Ovary (tissue), 9 donors: ENCODE results near the gene AKAP9. TPM values are rescaled to one million over a fixed set of nuclear protein-coding genes. Genes with fewer than 3 reads are reported as not detected.

Experiments used
- DNase-seq, 5 donors: peaks; one replicate each; pipeline ENCODE4 v3.0.0-alpha.2; 2019 to 2020
- H3K27ac ChIP-seq, 2 donors: fragments of 200-600 bp; one replicate each; pipeline versions ENCODE4 v1.5.1 to v1.8.0; 2019 to 2022
- H3K27me3 ChIP-seq: fragments of 200-600 bp; one replicate; pipeline ENCODE4 v1.8.0; 2022
- H3K36me3 ChIP-seq: fragments of 200-600 bp; sonication (generic); one replicate; pipeline ENCODE4 v1.5.1; 2019
- H3K4me1 ChIP-seq: one replicate; pipeline ENCODE4 v1.8.1; 2013; ENCODE audit warnings: mild to moderate bottlenecking, moderate library complexity; ENCODE audit not compliant: insufficient read depth
- H3K4me3 ChIP-seq: fragments of 200-600 bp; sonication (generic); one replicate; pipeline ENCODE4 v1.5.1; 2017
- H3K9me3 ChIP-seq, 2 donors: fragments of 200-600 bp in 1 of 2; sonication (generic) in 1 of 2; one replicate each; pipeline versions ENCODE4 v1.5.1 to v1.8.1; 2013 to 2019; ENCODE audit warnings: mild to moderate bottlenecking in 1 of 2, moderate library complexity in 1 of 2
- EP300 ChIP-seq: sonication (generic); formaldehyde crosslinking; IDR thresholded peaks from one replicate; pipeline ENCODE4 v1.6.1; 2017; ENCODE audit warnings: antibody characterized with exemption
- POLR2A ChIP-seq: fragments of 450-650 bp; IDR thresholded peaks from one replicate; pipeline ENCODE4 v1.6.1; 2017; ENCODE audit warnings: antibody characterized with exemption, mild to moderate bottlenecking, moderate library complexity
- whole genome bisulfite sequencing, 3 donors: extraction: QIAGEN DNeasy Blood & Tissue Kit in 1 of 3; methylation state at CpG; one replicate each; pipeline versions ENCODE4 v1.1.5 to v1.1.7; 2013 to 2017; 5-methylcytosine and 5-hydroxymethylcytosine counted together
- intact Hi-C, 4 donors: fragments of 100-400 bp; cut with DNase I; formaldehyde crosslinking; loops; one replicate each; pipeline versions ENCODE4 v1.11.0 to v1.15.1; 2022 to 2023
- polyA plus RNA-seq, 2 donors: library from polyadenylated mRNA; stranded (reverse); fragments of 200-250 nt in 1 of 2; fragments of 350-450 nt in 1 of 2; fragmentation: Illumina TruSeq in 1 of 2; extraction: RNeasy Lipid Tissue Mini Kit (QIAGEN cat#74804) in 1 of 2; gene quantifications; one replicate each; pipeline ENCODE4 v1.2.3, GENCODE V29; 2013 to 2014
- total RNA-seq, 7 donors: library from RNA; depleted of rRNA in 2 of 7; stranded (reverse); fragments of >200 nt in 2 of 7; fragmentation: NEBNext Ultra II Directional in 3 of 7; extraction: Animal tissue kit (Norgen Biotek cat#: 25700) in 3 of 7; gene quantifications; one replicate each; pipeline versions ENCODE4 v1.1.0 to v1.2.4, GENCODE V29; 2016 to 2023
- TF ChIP-seq, protein P1 (sequence below), 3 donors: fragments of 450-650 bp in 2 of 3; fragments of 200-600 bp in 1 of 3; IDR thresholded peaks; one replicate each; pipeline versions ENCODE4 v1.5.1 to v1.8.0; 2016 to 2022; ENCODE audit warnings: antibody characterized with exemption in 3 of 3, mild to moderate bottlenecking in 1 of 3
- donor health status: DM: no; HTN: no; CAD: no; lungs with moderate emphysema.
- donor health status: DM: no; HTN: no; CAD: no.
- donor health status: Bipolar disorder and iron deficiency.
- donor health status: DM: yes; HTN: yes; CAD: no.
- donor health status: DM: no; HTN: no; CAD: no.
- donor health status: DM: yes; HTN: yes; CAD: no.

Gene AKAP9
- total and polyA plus RNA-seq, 9 donors = 22.1 to 92.8 (median 57.7) TPM

DNA sequence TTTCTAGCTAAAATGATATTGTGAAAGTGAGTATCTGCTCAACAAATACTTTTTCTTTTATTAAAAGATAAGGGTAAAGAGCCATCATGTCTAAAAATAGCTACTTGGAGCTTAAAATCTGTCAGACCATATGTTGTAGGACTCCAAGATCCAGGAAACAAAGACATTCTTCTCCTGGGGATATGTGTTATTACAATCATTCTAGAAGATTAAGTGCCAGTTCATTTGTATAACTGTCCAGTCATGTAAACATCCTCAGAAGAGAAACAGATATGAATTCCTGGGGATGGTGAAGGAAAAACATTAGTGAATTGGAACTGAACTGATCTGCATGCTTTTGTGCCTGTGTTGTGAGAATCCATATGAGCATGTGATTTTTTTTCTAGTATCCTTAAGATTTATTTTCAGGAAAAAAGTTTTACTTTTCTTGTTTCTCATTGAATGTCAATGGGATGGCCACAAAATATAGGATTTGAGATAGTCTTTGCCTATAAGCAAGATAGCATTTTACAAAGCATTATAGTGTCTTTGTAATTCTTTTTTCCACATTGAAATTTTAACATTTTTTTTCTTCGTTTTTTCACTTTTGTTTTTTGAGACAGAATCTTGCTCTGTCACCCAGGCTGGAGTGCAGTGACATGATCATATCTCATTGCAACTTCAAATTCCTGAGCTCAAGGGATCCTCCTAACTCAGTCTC lies 45.7 kb upstream of the AKAP9 start:
- Histone ChIP-seq H3K4me3 (no peak overlapping the region), H3K36me3 (no peaks in the 10 kb centered on the region), H3K9me3 (no peaks in the 10 kb centered on the region), H3K4me1 (no peaks in the 10 kb centered on the region), H3K27me3 (no peaks in the 10 kb centered on the region), H3K27ac (no peak overlapping the region)
- WGBS, 3 donors = 27 to 59% (median 35%) methylated on average over 1 of the region's 1 CpG
- TF ChIP-seq POLR2A = no peak
- TF ChIP-seq, protein P1, sequence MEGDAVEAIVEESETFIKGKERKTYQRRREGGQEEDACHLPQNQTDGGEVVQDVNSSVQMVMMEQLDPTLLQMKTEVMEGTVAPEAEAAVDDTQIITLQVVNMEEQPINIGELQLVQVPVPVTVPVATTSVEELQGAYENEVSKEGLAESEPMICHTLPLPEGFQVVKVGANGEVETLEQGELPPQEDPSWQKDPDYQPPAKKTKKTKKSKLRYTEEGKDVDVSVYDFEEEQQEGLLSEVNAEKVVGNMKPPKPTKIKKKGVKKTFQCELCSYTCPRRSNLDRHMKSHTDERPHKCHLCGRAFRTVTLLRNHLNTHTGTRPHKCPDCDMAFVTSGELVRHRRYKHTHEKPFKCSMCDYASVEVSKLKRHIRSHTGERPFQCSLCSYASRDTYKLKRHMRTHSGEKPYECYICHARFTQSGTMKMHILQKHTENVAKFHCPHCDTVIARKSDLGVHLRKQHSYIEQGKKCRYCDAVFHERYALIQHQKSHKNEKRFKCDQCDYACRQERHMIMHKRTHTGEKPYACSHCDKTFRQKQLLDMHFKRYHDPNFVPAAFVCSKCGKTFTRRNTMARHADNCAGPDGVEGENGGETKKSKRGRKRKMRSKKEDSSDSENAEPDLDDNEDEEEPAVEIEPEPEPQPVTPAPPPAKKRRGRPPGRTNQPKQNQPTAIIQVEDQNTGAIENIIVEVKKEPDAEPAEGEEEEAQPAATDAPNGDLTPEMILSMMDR (IDR thresholded peaks at IDR 0.05) = no peak
- no peak for TF ChIP-seq EP300
- intact Hi-C loops = no loop called here
- DNase-seq = no peak

DNA sequence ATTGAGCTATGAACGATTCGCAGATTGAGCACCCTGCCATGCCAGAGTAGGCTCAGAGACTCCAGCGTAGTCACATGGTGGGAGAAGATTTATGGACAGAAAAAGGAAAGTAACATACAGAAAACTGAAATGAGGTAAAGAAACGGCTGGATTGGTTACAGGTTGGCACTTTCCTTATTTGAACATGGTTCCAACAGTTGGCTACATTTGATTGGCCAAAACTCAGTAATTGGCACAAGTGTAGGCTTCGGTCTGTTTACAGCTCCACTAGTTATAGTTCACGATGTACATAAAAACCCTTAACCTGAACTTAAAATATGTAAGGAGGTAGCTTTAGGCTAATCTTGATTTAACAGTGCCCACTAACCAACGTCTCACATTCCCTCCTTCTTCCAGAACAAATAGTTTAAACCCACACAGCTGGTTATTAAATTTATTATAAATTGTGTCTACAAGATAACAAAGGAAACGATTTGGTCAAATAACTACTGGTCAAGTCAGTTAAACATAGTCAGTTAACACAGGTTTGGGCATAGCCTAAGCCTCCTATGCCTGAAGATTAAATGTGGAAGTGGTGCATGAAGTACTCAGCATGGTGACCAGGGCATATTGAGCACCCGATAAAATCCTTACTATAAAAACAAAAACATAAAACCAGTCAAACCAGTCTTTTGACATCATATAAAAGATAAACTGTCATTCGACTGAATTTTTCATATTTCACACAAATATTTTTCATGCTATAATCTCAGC lies 42.2 kb upstream of the AKAP9 start:
- no peak overlapping the region for H3K27ac ChIP-seq
- H3K4me3 ChIP-seq = no peak overlapping the region
- WGBS, 3 donors = 72 to 79% (median 77%) methylated on average over 10 of the region's 10 CpGs
- intact Hi-C loops = no loop called here
- no peaks in the 10 kb centered on the region for H3K27me3 ChIP-seq
- H3K36me3 ChIP-seq = no peaks in the 10 kb centered on the region
- TF ChIP-seq EP300 (no peak), POLR2A (no peak)
- TF ChIP-seq, protein P1 (IDR thresholded peaks at IDR 0.05) = no peak
- no peaks in the 10 kb centered on the region for H3K4me1 ChIP-seq
- H3K9me3 ChIP-seq = no peaks in the 10 kb centered on the region
- DNase-seq = no peak

DNA sequence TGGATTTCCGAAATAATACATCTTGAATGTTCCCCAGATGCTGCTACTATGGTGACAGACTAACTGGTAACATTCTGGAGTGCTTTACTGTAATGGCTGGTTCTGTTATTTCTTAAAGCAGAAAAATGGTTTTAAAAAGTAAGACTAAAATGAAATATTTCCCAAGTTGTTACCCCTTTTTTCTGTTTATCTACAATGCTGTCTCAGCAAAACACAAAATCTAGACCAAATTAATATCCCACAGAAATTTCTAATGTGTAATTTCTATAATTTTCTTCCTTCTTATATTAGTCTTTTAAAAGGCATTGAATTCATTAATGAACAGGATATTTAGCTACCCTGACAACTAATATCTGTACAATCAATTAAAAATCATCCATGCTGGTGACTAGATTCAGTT lies 41.1 kb upstream of the AKAP9 start:
- WGBS, 3 donors = 88 to 91% (median 88%) methylated on average over 1 of the region's 1 CpG
- no peaks in the 10 kb centered on the region for H3K27me3 ChIP-seq
- no peaks in the 10 kb centered on the region for H3K4me1 ChIP-seq
- H3K9me3 ChIP-seq = no peaks in the 10 kb centered on the region
- no peak for DNase-seq
- intact Hi-C loops = no loop called here
- TF ChIP-seq, protein P1 (IDR thresholded peaks at IDR 0.05) = no peak
- TF ChIP-seq EP300 (no peak), POLR2A (no peak)
- H3K36me3 ChIP-seq = no peaks in the 10 kb centered on the region
- H3K4me3 ChIP-seq = no peak overlapping the region
- no peak overlapping the region for H3K27ac ChIP-seq

DNA sequence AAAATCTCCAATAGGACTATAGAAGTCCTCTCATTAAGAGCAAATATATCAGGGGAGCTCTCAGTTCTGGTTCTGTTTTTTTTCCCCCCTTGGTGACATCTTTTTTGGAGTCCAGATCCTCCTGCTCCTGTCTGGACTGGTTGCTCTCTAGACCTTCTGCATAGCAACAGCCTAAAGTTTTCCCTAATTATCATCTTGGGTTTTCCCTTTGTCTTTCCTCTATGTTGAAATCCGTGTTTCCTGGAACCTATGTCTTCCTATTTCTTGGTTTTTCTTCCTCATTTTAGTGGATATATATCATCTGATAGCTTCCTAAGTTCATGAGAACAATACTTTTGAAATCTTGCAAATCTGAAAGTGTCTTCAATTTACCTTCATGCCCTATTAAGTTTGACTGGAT lies 30.5 kb upstream of the AKAP9 start:
- no peaks in the 10 kb centered on the region for H3K36me3 ChIP-seq

More for the DNA sequence above, 30.5 kb upstream of the AKAP9 start:
- no peaks in the 10 kb centered on the region for H3K27me3 ChIP-seq
- TF ChIP-seq POLR2A (no peak), EP300 (no peak)
- TF ChIP-seq, protein P1 (IDR thresholded peaks at IDR 0.05) = no peak
- H3K9me3 ChIP-seq = no peaks in the 10 kb centered on the region
- no peaks in the 10 kb centered on the region for H3K4me1 ChIP-seq
- H3K4me3 ChIP-seq = no peak overlapping the region
- 40 to 82% (median 79%) methylated on average over 1 of the region's 1 CpG for WGBS, 3 donors
- intact Hi-C loops = no loop called here
- H3K27ac ChIP-seq = no peak overlapping the region
- no peak for DNase-seq
